H9 (cell line): ENCODE data around the gene GOLGA7B. TPM values are rescaled to one million over a fixed set of nuclear protein-coding genes. Genes with fewer than 3 reads are reported as not detected.

Source experiments
- DNase-seq: peaks from one replicate; pipeline ENCODE4 v3.0.0-alpha.2; 2017
- H2AFZ ChIP-seq: one replicate; pipeline ENCODE4 v1.6.1; 2013; ENCODE audit warnings: mild to moderate bottlenecking, low read length, control low read depth, moderate library complexity
- H2AK5ac ChIP-seq: 2 replicates; pipeline ENCODE4 v1.6.1; 2013; ENCODE audit warnings: low read length, control low read depth, mixed read lengths; ENCODE audit not compliant: insufficient read length
- H2BK120ac ChIP-seq: one replicate; pipeline ENCODE4 v1.6.1; 2013; ENCODE audit warnings: low read depth, mild to moderate bottlenecking, low read length, control low read depth, inconsistent platforms; ENCODE audit not compliant: poor library complexity, severe bottlenecking
- H2BK12ac ChIP-seq: 2 replicates; pipeline ENCODE4 v1.6.1; 2013; ENCODE audit warnings: low read length, control low read depth, mixed read lengths, low read depth; ENCODE audit not compliant: insufficient read length
- H2BK15ac ChIP-seq: 2 replicates; pipeline ENCODE4 v1.6.1; 2013; ENCODE audit warnings: low read depth, low read length, control low read depth
- H2BK20ac ChIP-seq: one replicate; pipeline ENCODE4 v1.6.1; 2013; ENCODE audit warnings: low read depth, mild to moderate bottlenecking, low read length, control low read depth, inconsistent platforms; ENCODE audit not compliant: poor library complexity, severe bottlenecking
- H2BK5ac ChIP-seq: 2 replicates; pipeline ENCODE4 v1.6.1; 2013; ENCODE audit warnings: low read length, control low read depth, mixed read lengths; ENCODE audit not compliant: insufficient read length
- H3K14ac ChIP-seq: 2 replicates; pipeline ENCODE4 v1.6.1; 2013; ENCODE audit warnings: low read length, control low read depth; ENCODE audit not compliant: insufficient read depth
- H3K18ac ChIP-seq: 2 replicates; pipeline ENCODE4 v1.6.1; 2013; ENCODE audit warnings: low read depth, mild to moderate bottlenecking, mixed read lengths, low read length, control low read depth; ENCODE audit not compliant: insufficient read length
- H3K23ac ChIP-seq: 2 replicates; pipeline ENCODE4 v1.6.1; 2013; ENCODE audit warnings: low read length, control low read depth, mixed read lengths, low read depth; ENCODE audit not compliant: insufficient read length
- H3K23me2 ChIP-seq: 2 replicates; pipeline ENCODE4 v1.6.1; 2013; ENCODE audit warnings: low read depth, mild to moderate bottlenecking, mixed read lengths, low read length, control low read depth; ENCODE audit not compliant: insufficient read length, poor library complexity, severe bottlenecking
- H3K27ac ChIP-seq: 2 replicates; pipeline ENCODE4 v1.5.1; 2013; ENCODE audit warnings: low read length, control low read depth, mixed read lengths, low read depth; ENCODE audit not compliant: insufficient read length
- H3K27me3 ChIP-seq: 2 replicates; pipeline ENCODE4 v1.6.1; 2013; ENCODE audit warnings: low read length, control low read depth, inconsistent platforms; ENCODE audit not compliant: insufficient read depth
- H3K4ac ChIP-seq: 2 replicates; pipeline ENCODE4 v1.6.1; 2013; ENCODE audit warnings: low read depth, mild to moderate bottlenecking, control low read depth, inconsistent platforms, low read length, moderate library complexity
- H3K4me1 ChIP-seq: 2 replicates; pipeline ENCODE4 v1.6.1; 2013; ENCODE audit warnings: low read length, control low read depth, inconsistent platforms; ENCODE audit not compliant: insufficient read depth
- H3K4me2 ChIP-seq: 2 replicates; pipeline ENCODE4 v1.6.1; 2013; ENCODE audit warnings: low read length, control low read depth, mixed read lengths; ENCODE audit not compliant: insufficient read length, insufficient read depth
- H3K56ac ChIP-seq: 2 replicates; pipeline ENCODE4 v1.6.1; 2013; ENCODE audit warnings: low read depth, mild to moderate bottlenecking, mixed read lengths, low read length, control low read depth; ENCODE audit not compliant: insufficient read length
- H3K79me1 ChIP-seq: 2 replicates; pipeline ENCODE4 v1.6.1; 2013; ENCODE audit warnings: low read depth, mild to moderate bottlenecking, moderate library complexity, low read length, control low read depth, inconsistent platforms; ENCODE audit not compliant: insufficient read depth, poor library complexity, severe bottlenecking
- H3K79me2 ChIP-seq: 2 replicates; pipeline ENCODE4 v1.6.1; 2013; ENCODE audit warnings: low read length, control low read depth, inconsistent platforms; ENCODE audit not compliant: insufficient read depth
- H3K9ac ChIP-seq: 2 replicates; pipeline ENCODE4 v1.6.1; 2013; ENCODE audit warnings: low read length, control low read depth, mixed read lengths; ENCODE audit not compliant: insufficient read length; ENCODE audit errors: extremely low read depth
- H3K9me3 ChIP-seq: one replicate; pipeline ENCODE4 v1.6.1; 2013; ENCODE audit warnings: low read depth, low read length, inconsistent platforms; ENCODE audit not compliant: control insufficient read depth
- H3T11ph ChIP-seq: one replicate; pipeline ENCODE4 v1.6.1; 2013; ENCODE audit warnings: mild to moderate bottlenecking, low read length, control low read depth, inconsistent platforms
- H4K20me1 ChIP-seq: one replicate; pipeline ENCODE4 v1.6.1; 2013; ENCODE audit not compliant: control insufficient read depth, insufficient read length, insufficient read depth
- H4K5ac ChIP-seq: 2 replicates; pipeline ENCODE4 v1.6.1; 2013; ENCODE audit warnings: low read depth, mild to moderate bottlenecking, mixed read lengths, low read length, control low read depth; ENCODE audit not compliant: insufficient read length
- H4K8ac ChIP-seq: replicated peaks from 2 replicates; pipeline ENCODE4 v1.6.1; 2013; ENCODE audit warnings: low read length, control low read depth, mixed read lengths, low read depth; ENCODE audit not compliant: insufficient read length
- H4K91ac ChIP-seq: 2 replicates; pipeline ENCODE4 v1.6.1; 2013; ENCODE audit warnings: low read depth, mild to moderate bottlenecking, moderate library complexity, mixed read lengths, low read length, control low read depth; ENCODE audit not compliant: insufficient read length
- H3K27ac Mint-ChIP-seq, 3 experiments: 2 replicates in 2 of 3; 3 replicates in 1 of 3; pipeline ENCODE4 v1.8.0; 2020 to 2021; ENCODE audit warnings: mixed read lengths in 3 of 3, mild to moderate bottlenecking in 1 of 3, moderate library complexity in 1 of 3
- H3K27me3 Mint-ChIP-seq: 2 replicates; pipeline ENCODE4 v1.8.0; 2021; ENCODE audit warnings: low read depth, mild to moderate bottlenecking, moderate library complexity, mixed read lengths
- H3K36me3 Mint-ChIP-seq, 3 experiments: 2 replicates in 2 of 3; 3 replicates in 1 of 3; pipeline ENCODE4 v1.8.0; 2020 to 2021; ENCODE audit warnings: low read depth in 3 of 3, mixed read lengths in 3 of 3; ENCODE audit not compliant: insufficient read depth in 1 of 3
- H3K4me1 Mint-ChIP-seq, 2 experiments: 2 replicates each; pipeline ENCODE4 v1.8.0; 2020; ENCODE audit warnings: mixed read lengths in 2 of 2
- H3K4me3 Mint-ChIP-seq, 2 experiments: 2 replicates in 1 of 2; 3 replicates in 1 of 2; pipeline ENCODE4 v1.8.0; 2020 to 2021; ENCODE audit warnings: mild to moderate bottlenecking in 2 of 2, mixed read lengths in 2 of 2, moderate library complexity in 1 of 2
- H3K9me3 Mint-ChIP-seq, 2 experiments: 2 replicates in 1 of 2; 3 replicates in 1 of 2; pipeline ENCODE4 v1.8.0; 2020; ENCODE audit warnings: mild to moderate bottlenecking in 2 of 2, mixed read lengths in 2 of 2, moderate library complexity in 1 of 2
- CTCF ChIP-seq: fragments of 200-600 bp; sonication (generic); conservative IDR thresholded peaks from 3 replicates; pipeline ENCODE4 v1.8.0; 2021; ENCODE audit warnings: antibody characterized with exemption, mild to moderate bottlenecking
- WGBS: extraction: QIAGEN DNeasy Blood & Tissue Kit; methylation state at CpG from one replicate; pipeline ENCODE4 v1.1.7; 2013; ENCODE audit warnings: missing lambda C conversion rate, low lambda C conversion rate, mixed read lengths; ENCODE audit not compliant: insufficient read length; ENCODE audit errors: extremely low coverage; 5-methylcytosine and 5-hydroxymethylcytosine counted together
- total RNA-seq: library from RNA; stranded (reverse); gene quantifications from 2 replicates; pipeline ENCODE4 v1.2.1, GENCODE V29; 2021

The GOLGA7B gene
- total RNA-seq, 1 experiment from 2014 or later = 0.04 TPM

- H3K27ac Mint-ChIP-seq = no peak overlapping the region
- Histone ChIP-seq H4K8ac (no peak overlapping the region), H3K79me1 (no peaks in the 10 kb centered on the region), H4K5ac (no peak overlapping the region), H3K23me2 (peaks cover 2% of the 10 kb centered on the region), H3K18ac (no peak overlapping the region), H3K14ac (no peak overlapping the region), H3T11ph (no peak overlapping the region), H2AK5ac (no peak overlapping the region), H3K9me3 (no peaks in the 10 kb centered on the region), H2BK15ac (no peak overlapping the region), H2AFZ (no peak overlapping the region), H3K23ac (no peak overlapping the region), H4K91ac (no peak overlapping the region), H2BK12ac (no peak overlapping the region), H3K27me3 (no peaks in the 10 kb centered on the region), H3K79me2 (no peaks in the 10 kb centered on the region), H3K4me1 (no peaks in the 10 kb centered on the region), H3K9ac (no peak overlapping the region), H2BK20ac (no peak overlapping the region), H2BK5ac (no peak overlapping the region), H3K4ac (no peak overlapping the region), H4K20me1 (no peaks in the 10 kb centered on the region), H3K4me2 (no peak overlapping the region), H2BK120ac (no peak overlapping the region), H3K27ac (no peak overlapping the region), H3K56ac (no peak overlapping the region)
- no peak for TF ChIP-seq CTCF
- H3K9me3 Mint-ChIP-seq = no peaks in the 10 kb centered on the region
- H3K36me3 Mint-ChIP-seq = no peaks in the 10 kb centered on the region
- peaks cover 4% of the 10 kb centered on the region for H3K27me3 Mint-ChIP-seq
- DNase-seq = no peak
- no peak overlapping the region for H3K4me3 Mint-ChIP-seq
- no CpG with 5 or more reads among the region's 2 CpGs for WGBS
- peaks cover 3 to 12% of the 10 kb centered on the region in 2 experiments; a peak in 3 of 4 replicates for H3K4me1 Mint-ChIP-seq
These were observed 20.9 kb upstream of the GOLGA7B start for GRCh38 chr10:97828721-97829120.
